RWPE2 (cell line): ENCODE results near the gene COL16A1.

Experiments used
- ATAC-seq: fragments of 200-7000 bp; cut with Tn5 transposase; 3 replicates; pipeline ENCODE4 v1.9.1; 2021; ENCODE audit warnings: low read depth
- DNase-seq: peaks from one replicate; pipeline ENCODE4 v3.0.0-alpha.2; 2020; ENCODE audit warnings: low spot score
- H3K27ac ChIP-seq: fragments of 450-650 bp; 2 replicates; pipeline ENCODE4 v1.5.1; 2017; ENCODE audit warnings: mild to moderate bottlenecking; ENCODE audit not compliant: poor library complexity, severe bottlenecking
- H3K27me3 ChIP-seq: fragments of 250-450 bp; sonication (Bioruptor Pico); 2 replicates; pipeline ENCODE4 v1.5.1; 2021; ENCODE audit warnings: mild to moderate bottlenecking, moderate library complexity; ENCODE audit not compliant: insufficient read depth, poor library complexity, severe bottlenecking
- H3K36me3 ChIP-seq: fragments of 250-450 bp; sonication (Bioruptor Pico); 2 replicates; pipeline ENCODE4 v1.5.1; 2020; ENCODE audit warnings: low read depth, mild to moderate bottlenecking, moderate library complexity
- H3K4me1 ChIP-seq: fragments of 250-450 bp; sonication (Bioruptor Pico); 2 replicates; pipeline ENCODE4 v1.5.1; 2021; ENCODE audit warnings: mild to moderate bottlenecking, moderate library complexity; ENCODE audit not compliant: insufficient read depth, poor library complexity, severe bottlenecking
- H3K4me3 ChIP-seq: fragments of 250-450 bp; sonication (Bioruptor Pico); 2 replicates; pipeline ENCODE4 v1.5.1; 2021; ENCODE audit warnings: mild to moderate bottlenecking, moderate library complexity; ENCODE audit not compliant: severe bottlenecking
- H3K9me3 ChIP-seq: fragments of 250-450 bp; sonication (Bioruptor Pico); 2 replicates; pipeline ENCODE4 v1.5.1; 2021; ENCODE audit warnings: mild to moderate bottlenecking, moderate library complexity; ENCODE audit not compliant: severe bottlenecking
- CTCF ChIP-seq: fragments of 450-650 bp; IDR thresholded peaks from one replicate; pipeline ENCODE4 v1.5.1; 2017; ENCODE audit warnings: mild to moderate bottlenecking, moderate library complexity; ENCODE audit not compliant: poor library complexity, severe bottlenecking

Gene COL16A1

GRCh38 chr1:31672986-31673385, 30.8 kb downstream of the COL16A1 start:
- ATAC-seq (no peak), DNase-seq (no peak)
- H3K4me1 ChIP-seq: peaks cover 13% of the 10 kb centered on the region
- TF ChIP-seq CTCF: no peak
- no peaks in the 10 kb centered on the region for H3K27me3 ChIP-seq
- peaks cover 36% of the 10 kb centered on the region for H3K36me3 ChIP-seq
- no peak overlapping the region for H3K27ac ChIP-seq
- H3K9me3 ChIP-seq: no peaks in the 10 kb centered on the region
- no peak overlapping the region for H3K4me3 ChIP-seq

GRCh38 chr1:31671561-31672201, 32.1 kb downstream of the COL16A1 start:
- no peak overlapping the region for H3K4me3 ChIP-seq
- H3K36me3 ChIP-seq: peaks cover 36% of the 10 kb centered on the region
- no peak overlapping the region for H3K27ac ChIP-seq
- no peak for DNase-seq
- no peaks in the 10 kb centered on the region for H3K9me3 ChIP-seq
- peaks cover 21% of the 10 kb centered on the region for H3K4me1 ChIP-seq
- TF ChIP-seq CTCF: no peak
- no peaks in the 10 kb centered on the region for H3K27me3 ChIP-seq
- no peak for ATAC-seq

DNA sequence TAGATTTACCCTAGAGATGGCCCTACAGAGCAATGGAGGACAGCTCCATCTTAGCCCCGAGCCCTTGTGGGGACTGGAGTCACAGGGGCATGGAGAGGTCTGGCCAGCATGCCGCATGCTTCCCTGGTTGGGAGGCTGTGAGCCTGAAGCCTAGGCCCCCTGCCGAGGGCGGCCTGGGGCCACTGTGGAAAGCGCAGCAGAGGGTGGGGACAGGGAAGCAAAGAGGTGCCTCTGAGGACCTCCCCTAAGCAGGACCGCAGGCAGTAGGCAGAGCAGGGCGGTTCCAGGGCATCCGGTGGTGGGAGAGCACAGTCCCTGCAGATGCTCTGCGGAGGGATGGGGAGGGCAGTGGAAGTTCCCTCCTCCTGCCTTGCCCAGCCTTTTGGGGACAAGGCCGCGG, 32.7 kb downstream of the COL16A1 start:
- Histone ChIP-seq H3K36me3 (peaks cover 37% of the 10 kb centered on the region), H3K4me1 (peaks cover 26% of the 10 kb centered on the region), H3K27ac (peak overlapping the region; percentile 74), H3K27me3 (no peaks in the 10 kb centered on the region), H3K9me3 (no peaks in the 10 kb centered on the region), H3K4me3 (no peak overlapping the region)
- no peak for TF ChIP-seq CTCF
- ATAC-seq: no peak
- no peak for DNase-seq

- H3K36me3 ChIP-seq: peaks cover 37% of the 10 kb centered on the region
- peak overlapping the region; percentile 74 for H3K27ac ChIP-seq
- H3K27me3 ChIP-seq: no peaks in the 10 kb centered on the region
- no peak for DNase-seq
- TF ChIP-seq CTCF: no peak
- H3K4me3 ChIP-seq: no peak overlapping the region
- no peak for ATAC-seq
- peaks cover 26% of the 10 kb centered on the region for H3K4me1 ChIP-seq
- H3K9me3 ChIP-seq: no peaks in the 10 kb centered on the region
Measured at GRCh38 chr1:31670593-31670964, 33.2 kb downstream of the COL16A1 start.

GRCh38 chr1:31669786-31670592, 33.8 kb downstream of the COL16A1 start:
- H3K27ac ChIP-seq: peak overlapping the region; percentile 74
- peaks cover 40% of the 10 kb centered on the region for H3K36me3 ChIP-seq
- peak; percentile 59 for TF ChIP-seq CTCF
- peak; percentile 80 for ATAC-seq
- peaks cover 26% of the 10 kb centered on the region for H3K4me1 ChIP-seq
- DNase-seq: peak; percentile 93
- no peak overlapping the region for H3K4me3 ChIP-seq
- H3K9me3 ChIP-seq: no peaks in the 10 kb centered on the region
- H3K27me3 ChIP-seq: no peaks in the 10 kb centered on the region
